HepG2 (cell line): ENCODE measurements around the gene ZNF160. TPM values are rescaled to one million over a fixed set of nuclear protein-coding genes. Genes with fewer than 3 reads are reported as not detected.

Experiments used
- ATAC-seq: fragments of 200-7000 bp; cut with Tn5 transposase; 3 replicates; pipeline ENCODE4 v1.9.1; 2020; ENCODE audit warnings: mild to moderate bottlenecking, moderate library complexity
- BruUV-seq: library from RNA; stranded (reverse); fragments of 400-500 nt; replicated peaks from 2 replicates; lab custom pipeline; 2021; lab: Mats Ljungman, UMichigan
- CTCF ChIA-PET: fragments of 300-600 bp; formaldehyde crosslinking; extraction: SDS; loops from one replicate; lab custom pipeline; 2021; ENCODE audit warnings: low total read pairs, inconsistent platforms, low intra/inter-chr PET ratio; lab: Yijun Ruan, JAX
- POLR2A ChIA-PET: fragments of 350-600 bp; sonication (Branson Sonifier 250); formaldehyde crosslinking; loops from one replicate; lab custom pipeline; 2020; ENCODE audit warnings: antibody characterized with exemption, inconsistent platforms; lab: Yijun Ruan, JAX
- DNase-seq: peaks from one replicate; pipeline ENCODE4 v3.0.0-alpha.2; 2015; ENCODE audit warnings: low spot score
- FAIRE-seq: peaks from 3 replicates; lab custom pipeline; 2011; peaks lifted over from hg19 to GRCh38; lab: Jason Lieb, UNC
- H2AFZ ChIP-seq: one replicate; pipeline ENCODE4 v1.6.1; 2011; ENCODE audit warnings: low read length, inconsistent platforms
- H3K27ac ChIP-seq: fragments of 300-600 bp; 3 replicates; pipeline ENCODE4 v1.8.0; 2011; ENCODE audit warnings: mixed run types, mild to moderate bottlenecking, mixed read lengths, low read length, inconsistent platforms; ENCODE audit not compliant: insufficient read depth; ENCODE audit errors: extremely low read length
- H3K27me3 ChIP-seq, 2 experiments: fragments of 200-600 bp in 1 of 2; 2 replicates in 1 of 2; 3 replicates in 1 of 2; pipeline versions ENCODE4 v1.6.0 to v1.8.0; 2011; ENCODE audit warnings: low read length in 2 of 2, mild to moderate bottlenecking in 2 of 2, moderate library complexity in 2 of 2, inconsistent platforms in 1 of 2; ENCODE audit not compliant: insufficient read depth in 2 of 2, control insufficient read depth in 1 of 2
- H3K36me3 ChIP-seq, 2 experiments: fragments of 200-600 bp in 1 of 2; replicated peaks in 1 of 2; 2 replicates in 1 of 2; 3 replicates in 1 of 2; pipeline versions ENCODE4 v1.5.1 to v1.8.0; 2011; ENCODE audit warnings: low read length in 2 of 2, inconsistent platforms in 1 of 2; ENCODE audit not compliant: insufficient read depth in 2 of 2, control insufficient read depth in 1 of 2
- H3K4me1 ChIP-seq: 2 replicates; pipeline ENCODE4 v1.5.1; 2012; ENCODE audit warnings: low read length, inconsistent platforms; ENCODE audit not compliant: insufficient read depth
- H3K4me2 ChIP-seq: 2 replicates; pipeline ENCODE4 v1.6.0; 2011; ENCODE audit warnings: low read depth, low read length, inconsistent platforms
- H3K4me3 ChIP-seq, 3 experiments: fragments of 200-600 bp in 1 of 3; sonication (generic), shearing (Covaris generic) in 1 of 3; replicated peaks in 1 of 3; 2 replicates each; pipeline ENCODE4 v1.5.1; 2011 to 2016; ENCODE audit warnings: low read length in 3 of 3, inconsistent platforms in 2 of 3, low read depth in 2 of 3, mild to moderate bottlenecking in 2 of 3, control low read depth in 1 of 3, mixed read lengths in 1 of 3; ENCODE audit not compliant: insufficient read depth in 1 of 3
- H3K79me2 ChIP-seq: one replicate; pipeline ENCODE4 v1.6.1; 2011; ENCODE audit warnings: low read length, inconsistent platforms; ENCODE audit not compliant: insufficient read depth
- H3K9ac ChIP-seq: 2 replicates; pipeline ENCODE4 v1.6.0; 2011; ENCODE audit warnings: mild to moderate bottlenecking, low read depth, low read length, inconsistent platforms; ENCODE audit not compliant: insufficient read depth
- H3K9me3 ChIP-seq: 2 replicates; pipeline ENCODE4 v1.5.1; 2012; ENCODE audit warnings: mild to moderate bottlenecking, low read length
- H4K20me1 ChIP-seq: 2 replicates; pipeline ENCODE4 v1.6.0; 2011; ENCODE audit warnings: inconsistent platforms, mild to moderate bottlenecking, low read length, moderate library complexity; ENCODE audit not compliant: insufficient read depth
- FIP1L1 ChIP-seq: fragments of 200-400 bp; formaldehyde crosslinking; IDR thresholded peaks from 2 replicates; pipeline ENCODE4 v1.6.1; 2018; ENCODE audit warnings: low read depth, mild to moderate bottlenecking, low read length, moderate library complexity, borderline replicate concordance; ENCODE audit not compliant: insufficient read depth
- GPN1 ChIP-seq: sonication (generic); formaldehyde crosslinking; IDR thresholded peaks from 2 replicates; pipeline ENCODE4 v1.5.1; 2020; ENCODE audit warnings: missing genetic modification reagents, borderline replicate concordance
- KDM2A ChIP-seq: sonication (generic); formaldehyde crosslinking; IDR thresholded peaks from 2 replicates; pipeline ENCODE4 v1.4.0; 2020; ENCODE audit warnings: low read depth, missing genetic modification reagents, borderline replicate concordance
- KLF6 ChIP-seq: IDR thresholded peaks from 2 replicates; pipeline ENCODE4 v1.8.0; 2016; ENCODE audit warnings: missing biosample characterization, missing genetic modification reagents
- RARA ChIP-seq: IDR thresholded peaks from 2 replicates; pipeline ENCODE4 v1.6.1; 2016; ENCODE audit warnings: missing genetic modification reagents, missing compliant biosample characterization
- RFX3 ChIP-seq: IDR thresholded peaks from 2 replicates; pipeline ENCODE4 v1.6.1; 2016; ENCODE audit warnings: missing biosample characterization, missing genetic modification reagents
- SOX5 ChIP-seq: IDR thresholded peaks from 2 replicates; pipeline ENCODE4 v1.6.1; 2016; ENCODE audit warnings: borderline replicate concordance
- STAG1 ChIP-seq: sonication (generic); formaldehyde crosslinking; IDR thresholded peaks from 2 replicates; pipeline ENCODE4 v1.4.0; 2020; ENCODE audit warnings: missing genetic modification reagents
- THAP7 ChIP-seq: sonication (generic); formaldehyde crosslinking; IDR thresholded peaks from 2 replicates; pipeline ENCODE4 v1.8.1; 2023; ENCODE audit warnings: mild to moderate bottlenecking, missing genetic modification reagents
- ZFP36L2 ChIP-seq: sonication (generic); formaldehyde crosslinking; IDR thresholded peaks from 2 replicates; pipeline ENCODE4 v1.4.0; 2020; ENCODE audit warnings: missing genetic modification reagents
- ZKSCAN8 ChIP-seq: IDR thresholded peaks from 2 replicates; pipeline ENCODE4 v1.6.1; 2016; ENCODE audit warnings: borderline replicate concordance, missing genetic modification reagents, missing compliant biosample characterization
- ZNF160 ChIP-seq: sonication (generic); formaldehyde crosslinking; IDR thresholded peaks from 2 replicates; pipeline ENCODE4 v1.8.0; 2022; ENCODE audit warnings: mild to moderate bottlenecking, inconsistent platforms, missing genetic modification reagents
- ZNF350 ChIP-seq: sonication (generic); formaldehyde crosslinking; IDR thresholded peaks from 2 replicates; pipeline ENCODE4 v1.4.0; 2020; ENCODE audit warnings: mild to moderate bottlenecking, low read depth, missing genetic modification reagents, borderline replicate concordance
- ZNF564 ChIP-seq: sonication (generic); formaldehyde crosslinking; IDR thresholded peaks from 2 replicates; pipeline ENCODE4 v1.8.1; 2023; ENCODE audit warnings: mild to moderate bottlenecking, missing genetic modification reagents
- ZNF749 ChIP-seq: sonication (generic); formaldehyde crosslinking; IDR thresholded peaks from 2 replicates; pipeline ENCODE4 v1.8.0; 2022; ENCODE audit warnings: mild to moderate bottlenecking, missing genetic modification reagents, moderate library complexity, borderline replicate concordance
- WGBS: methylation state at CpG from one replicate; pipeline ENCODE4 v1.1.6; 2017; ENCODE audit warnings: low lambda C conversion rate; 5-methylcytosine and 5-hydroxymethylcytosine counted together
- in situ Hi-C: cut with HindIII; loops from 2 replicates; pipeline ENCODE4 v1.10.0; 2017; ENCODE audit warnings: low pct_unique_long_range_greater_than_20kb; ENCODE audit not compliant: extremely low pct_ligation_motif_present
- intact Hi-C: fragments of 100-400 bp; cut with micrococcal nuclease; formaldehyde crosslinking; loops from one replicate; pipeline ENCODE4 v1.10.0; 2022; ENCODE audit not compliant: unreplicated experiment
- polyA plus RNA-seq, 8 experiments: library from polyadenylated mRNA; depleted of rRNA in 3 of 8; stranded (reverse) in 7 of 8; unstranded in 1 of 8; fragments of >200 nt; fragmentation: Illumina TruSeq in 4 of 8; extraction: Trizol in 4 of 8; gene quantifications; 2 replicates each; pipeline versions ENCODE4 v1.2.1 to v1.2.3, GENCODE V29; 2011 to 2016; ENCODE audit warnings: low read depth in 4 of 8, missing spikeins in 1 of 8, mixed read lengths in 1 of 8; ENCODE audit not compliant: insufficient read depth in 1 of 8
- total RNA-seq, 5 experiments: library from RNA; depleted of rRNA; stranded (reverse); fragments of >200 nt; fragmentation: Illumina TruSeq; extraction: Trizol; gene quantifications; 2 replicates each; pipeline ENCODE4 v1.2.3, GENCODE V29; 2016; ENCODE audit warnings: low read depth in 1 of 5

Gene ZNF160
- total and polyA plus RNA-seq, 2 of the 13 experiments (the other 11 are each of a cell fraction or from before 2014, with no cell fraction given) = 8.4 to 12.1 TPM

DNA sequence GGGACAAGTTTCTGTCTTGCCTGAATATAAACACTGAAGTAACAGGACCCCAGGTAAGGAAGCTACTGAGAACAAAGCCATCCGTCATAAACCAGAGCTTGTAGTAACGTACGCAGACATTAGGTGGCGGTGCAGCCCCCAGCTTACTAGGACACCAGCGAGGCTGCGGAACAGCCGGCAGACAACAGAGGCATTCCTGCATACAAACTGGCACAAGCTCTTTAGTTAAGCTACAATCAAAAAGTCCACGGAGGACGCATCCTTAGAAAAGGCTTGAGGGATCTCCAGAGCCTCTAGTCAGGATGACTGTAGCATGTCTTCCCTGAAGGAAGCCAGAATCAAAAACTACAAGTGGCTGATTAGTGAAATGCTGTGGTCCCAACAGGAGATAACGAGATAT lies 26.2 kb downstream of the ZNF160 start (continued):
- TF ChIP-seq KDM2A (CRISPR knock-in tag) (no peak), GPN1 (CRISPR knock-in tag) (no peak), KLF6 (no peak), ZNF749 (no peak), STAG1 (CRISPR knock-in tag) (peak; percentile 72)

- POLR2A ChIA-PET = no interaction called here
- no peak overlapping the region for H3K4me3 ChIP-seq
Observed at GRCh38 chr19:53068834-53069233, 34.4 kb downstream of the ZNF160 start.

DNA sequence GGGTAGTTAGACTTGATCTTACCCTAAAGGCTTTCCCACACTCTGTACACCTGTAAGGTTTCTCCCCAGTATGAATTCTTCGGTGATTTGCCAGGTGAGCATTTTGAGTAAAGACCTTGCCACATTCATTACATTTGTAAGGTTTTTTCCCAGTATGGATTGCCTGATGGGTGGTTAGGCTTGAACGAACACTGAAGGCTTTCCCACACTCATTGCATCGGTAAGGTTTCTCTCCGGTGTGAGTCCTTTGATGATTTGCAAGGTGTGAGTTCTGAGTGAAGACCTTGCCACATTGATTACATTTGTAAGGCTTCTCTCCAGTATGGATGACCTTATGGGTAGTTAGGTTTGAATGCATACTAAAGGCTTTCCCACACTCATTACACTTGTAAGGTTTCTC lies 35.0 kb downstream of the ZNF160 start:
- no peak overlapping the region for H3K4me2 ChIP-seq
- TF ChIP-seq RARA (CRISPR knock-in tag) (no peak), SOX5 (CRISPR knock-in tag) (no peak), ZNF564 (CRISPR knock-in tag) (no peak), ZFP36L2 (CRISPR knock-in tag) (no peak), FIP1L1 (no peak), ZNF160 (CRISPR knock-in tag) (no peak), THAP7 (CRISPR knock-in tag) (no peak), ZKSCAN8 (no peak), ZNF350 (CRISPR knock-in tag) (no peak)
- no peak for FAIRE-seq
- no peak overlapping the region for H3K9ac ChIP-seq
- H3K79me2 ChIP-seq = no peaks in the 10 kb centered on the region
- DNase-seq = no peak
- intact Hi-C loops = no loop called here
- peaks cover 5 to 29% of the 10 kb centered on the region in 2 experiments; a peak in 4 of 5 replicates for H3K36me3 ChIP-seq
- no peak overlapping the region for H3K27ac ChIP-seq
- no peaks in the 10 kb centered on the region for H3K27me3 ChIP-seq
- no peak for ATAC-seq
- no peaks in the 10 kb centered on the region for H3K4me1 ChIP-seq
- no TSS peak for BruUV-seq
- WGBS = 68% methylated on average over 4 of the region's 4 CpGs
- CTCF ChIA-PET = no interaction called here
- no peak overlapping the region for H3K4me3 ChIP-seq
- H4K20me1 ChIP-seq = no peaks in the 10 kb centered on the region
- POLR2A ChIA-PET = no interaction called here
- peaks cover 69% of the 10 kb centered on the region for H3K9me3 ChIP-seq
- in situ Hi-C loops = no loop called here
- H2AFZ ChIP-seq = no peak overlapping the region

More at GRCh38 chr19:53068834-53069233, 34.4 kb downstream of the ZNF160 start:
- intact Hi-C loops (no loop called here), in situ Hi-C loops (no loop called here)
- H3K9me3 ChIP-seq = peaks cover 67% of the 10 kb centered on the region
- H4K20me1 ChIP-seq = no peaks in the 10 kb centered on the region
- no peak for TF ChIP-seq RFX3 (CRISPR knock-in tag)
- H3K36me3 ChIP-seq = peaks cover 6 to 32% of the 10 kb centered on the region in 2 experiments; a peak in 4 of 5 replicates
- H3K9ac ChIP-seq = no peak overlapping the region
- H3K27ac ChIP-seq = no peak overlapping the region
- H3K27me3 ChIP-seq = no peaks in the 10 kb centered on the region
- no peak overlapping the region for H3K4me2 ChIP-seq
- no peak overlapping the region for H2AFZ ChIP-seq
- FAIRE-seq (no peak), ATAC-seq (no peak), DNase-seq (no peak)
- H3K4me1 ChIP-seq = no peaks in the 10 kb centered on the region
- H3K79me2 ChIP-seq = no peaks in the 10 kb centered on the region
- BruUV-seq = no TSS peak
- CTCF ChIA-PET = no interaction called here
- WGBS = 78% methylated on average over 5 of the region's 5 CpGs
